Gastrocnemius medialis (tissue), 4 donors: ENCODE measurements around the gene KRTAP5-3.

Experiments
- CTCF ChIP-seq, 5 experiments: fragments of 450-650 bp in 3 of 5; fragments of 200-600 bp in 2 of 5; sonication (generic) in 2 of 5; IDR thresholded peaks in 4 of 5; conservative IDR thresholded peaks in 1 of 5; 1 replicate in 4 of 5; 2 replicates in 1 of 5; pipeline ENCODE4 v1.5.1; 2016 to 2019; ENCODE audit warnings: antibody characterized with exemption in 5 of 5, mild to moderate bottlenecking in 3 of 5, moderate library complexity in 3 of 5
- POLR2A ChIP-seq, 2 donors: fragments of 450-650 bp; IDR thresholded peaks; one replicate each; pipeline ENCODE4 v1.6.1; 2017; ENCODE audit warnings: antibody characterized with exemption in 2 of 2, mild to moderate bottlenecking in 2 of 2, moderate library complexity in 2 of 2

GRCh38 chr11:1560649-1561251 is 47.5 kb downstream of the KRTAP5-3 start:
- TF ChIP-seq CTCF (IDR thresholded peaks at IDR 0.05 in 4 of 5, conservative IDR thresholded peaks at IDR 0.05 in 1 of 5) (peak in 1 of 5 experiments; percentile 22), POLR2A (IDR thresholded peaks at IDR 0.05) (no peak)
